ENCODE results near the gene CEP55. TPM values are rescaled to one million over a fixed set of nuclear protein-coding genes. Genes with fewer than 3 reads are reported as not detected.
A peak's percentile ranks its signal among the peaks of the same experiment; 100 is the strongest.
"Not testable (repeated sequence)": the region's sequence is repeated elsewhere in the genome, so short reads cannot be mapped to it uniquely, and the experiment has no call there.

Gene CEP55
- polyA plus RNA-seq, 1 experiment: 16.3 TPM

GRCh38 chr10:93465806-93466675 is 30.4 kb upstream of the CEP55 start:
- Histone ChIP-seq H3K9me3 (ENCODE audit: control insufficient read depth, insufficient read depth, low read length) (no peaks in the 10 kb centered on the region), H3K27ac (ENCODE audit: low read depth, low read length) (peak overlapping the region; percentile 97), H3K4me3 (ENCODE audit: low read depth, low read length) (no peak overlapping the region), H3K27me3 (ENCODE audit: control insufficient read depth, insufficient read depth, low read length) (no peaks in the 10 kb centered on the region)
- TF ChIP-seq, protein P1, sequence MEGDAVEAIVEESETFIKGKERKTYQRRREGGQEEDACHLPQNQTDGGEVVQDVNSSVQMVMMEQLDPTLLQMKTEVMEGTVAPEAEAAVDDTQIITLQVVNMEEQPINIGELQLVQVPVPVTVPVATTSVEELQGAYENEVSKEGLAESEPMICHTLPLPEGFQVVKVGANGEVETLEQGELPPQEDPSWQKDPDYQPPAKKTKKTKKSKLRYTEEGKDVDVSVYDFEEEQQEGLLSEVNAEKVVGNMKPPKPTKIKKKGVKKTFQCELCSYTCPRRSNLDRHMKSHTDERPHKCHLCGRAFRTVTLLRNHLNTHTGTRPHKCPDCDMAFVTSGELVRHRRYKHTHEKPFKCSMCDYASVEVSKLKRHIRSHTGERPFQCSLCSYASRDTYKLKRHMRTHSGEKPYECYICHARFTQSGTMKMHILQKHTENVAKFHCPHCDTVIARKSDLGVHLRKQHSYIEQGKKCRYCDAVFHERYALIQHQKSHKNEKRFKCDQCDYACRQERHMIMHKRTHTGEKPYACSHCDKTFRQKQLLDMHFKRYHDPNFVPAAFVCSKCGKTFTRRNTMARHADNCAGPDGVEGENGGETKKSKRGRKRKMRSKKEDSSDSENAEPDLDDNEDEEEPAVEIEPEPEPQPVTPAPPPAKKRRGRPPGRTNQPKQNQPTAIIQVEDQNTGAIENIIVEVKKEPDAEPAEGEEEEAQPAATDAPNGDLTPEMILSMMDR (IDR thresholded peaks at IDR 0.05; ENCODE audit: low read depth, low read length): no peak
- DNase-seq (ENCODE audit: low read depth, low spot score): no peak
- POLR2A ChIA-PET: interaction anchor here (0.5 to 1.7 kb wide), 9 partner anchors 9 to 83 kb away, joined by 3 to 16 read pairs (median 8); partner anchors contain the start of gene MYOF
- CTCF ChIA-PET: interaction anchor here (1.9 to 2.9 kb wide), 2 partner anchors 15 to 90 kb away, joined by 10 to 13 read pairs; partner anchors contain the start of gene MYOF

- not testable (repeated sequence) for DNase-seq (ENCODE audit: low read depth, low spot score); H3K27me3 ChIP-seq (ENCODE audit: control insufficient read depth, insufficient read depth, low read length); H3K9me3 ChIP-seq (ENCODE audit: control insufficient read depth, insufficient read depth, low read length); H3K4me3 ChIP-seq (ENCODE audit: low read depth, low read length)
- H3K27ac ChIP-seq (ENCODE audit: low read depth, low read length): peak overlapping the region; percentile 92
- ChIA-PET CTCF (interaction anchor here (1.2 to 2.2 kb wide), 3 partner anchors 9 to 91 kb away, joined by 3 to 10 read pairs (median 9); partner anchors contain the start of gene MYOF), POLR2A (interaction anchor here (1.5 to 3.0 kb wide), 3 partner anchors 9 to 30 kb away, joined by 4 to 35 read pairs (median 12); no protein-coding TSS in a partner anchor)
These were observed 28.8 kb upstream of the CEP55 start for GRCh38 chr10:93467635-93468034.

DNA sequence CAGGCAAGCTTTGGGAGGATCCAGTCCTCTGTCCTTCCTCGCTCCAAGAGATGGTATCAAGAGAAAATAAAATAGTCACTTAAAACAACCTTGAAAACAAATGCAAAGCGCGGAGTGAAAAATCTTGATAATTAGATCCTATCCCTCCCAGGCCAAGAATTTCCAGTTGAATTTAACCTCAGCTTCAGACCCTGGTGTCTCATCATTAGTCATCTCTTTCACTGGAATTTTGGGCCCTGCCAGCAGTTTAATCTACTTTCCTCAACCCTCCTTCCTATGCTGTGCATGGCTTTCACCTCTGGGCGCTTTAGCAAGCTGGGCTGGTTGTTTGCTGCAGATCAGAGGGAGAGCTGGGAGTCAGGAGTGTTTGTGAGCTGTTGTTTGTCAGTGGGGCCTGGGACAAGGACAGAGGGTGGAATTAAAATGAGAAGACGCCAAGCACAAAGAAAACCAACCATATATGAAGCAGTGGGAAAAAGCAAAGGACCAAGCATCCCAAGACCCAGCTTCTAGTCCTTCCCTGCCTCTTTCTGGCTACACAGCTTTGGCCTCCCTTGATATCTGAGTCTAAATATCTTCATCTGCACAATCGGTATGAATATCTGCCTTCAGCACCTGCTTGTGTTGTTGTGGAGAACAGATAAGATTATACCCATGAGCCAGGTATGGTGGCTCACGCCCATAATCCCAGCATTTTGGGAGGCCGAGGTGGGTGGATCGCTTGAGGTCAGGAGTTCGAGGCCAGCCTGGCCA is 27.8 kb upstream of the CEP55 start:
- Histone ChIP-seq H3K27me3 (ENCODE audit: control insufficient read depth, insufficient read depth, low read length) (no peaks in the 10 kb centered on the region), H3K9me3 (ENCODE audit: control insufficient read depth, insufficient read depth, low read length) (no peaks in the 10 kb centered on the region), H3K27ac (ENCODE audit: low read depth, low read length) (peak overlapping the region; percentile 92), H3K4me3 (ENCODE audit: low read depth, low read length) (peak overlapping the region; percentile 20)
- TF ChIP-seq, protein P1 (IDR thresholded peaks at IDR 0.05; ENCODE audit: low read depth, low read length): peak; percentile 30; the same call in 1 of the 2 replicates
- CTCF ChIA-PET: interaction anchor here (0.8 to 2.2 kb wide), 6 partner anchors 10 to 116 kb away, joined by 3 to 10 read pairs (median 3); partner anchors contain the start of gene MYOF
- POLR2A ChIA-PET: interaction anchor here (0.6 to 3.0 kb wide), 7 partner anchors 10 to 42 kb away, joined by 3 to 35 read pairs (median 5); partner anchors contain the start of gene MYOF
- DNase-seq (ENCODE audit: low read depth, low spot score): peak; percentile 79

DNA sequence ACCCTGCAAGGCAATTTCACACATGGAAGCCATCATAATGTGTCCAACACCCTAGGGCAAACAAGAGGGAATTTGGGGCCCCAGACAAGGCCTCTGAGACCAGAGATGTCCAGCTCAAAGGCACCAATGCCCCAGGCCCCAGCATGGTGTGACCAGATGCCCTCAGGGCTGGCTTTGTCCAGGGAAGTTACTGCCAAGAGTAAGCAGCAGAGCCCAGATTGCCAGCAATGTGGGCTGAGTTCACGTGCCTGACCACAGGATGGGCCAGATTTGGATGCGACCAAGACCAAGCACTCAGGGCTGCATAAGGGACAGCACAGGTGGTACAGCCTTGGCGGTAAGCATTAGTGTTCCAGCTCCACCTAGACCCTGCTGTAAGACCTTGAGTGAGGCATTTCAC is 27.0 kb upstream of the CEP55 start:
- H3K27ac ChIP-seq (ENCODE audit: low read depth, low read length): peak overlapping the region; percentile 92
- H3K9me3 ChIP-seq (ENCODE audit: control insufficient read depth, insufficient read depth, low read length): no peaks in the 10 kb centered on the region
- no peak for DNase-seq (ENCODE audit: low read depth, low spot score)
- H3K27me3 ChIP-seq (ENCODE audit: control insufficient read depth, insufficient read depth, low read length): no peaks in the 10 kb centered on the region
- POLR2A ChIA-PET: interaction anchor here (0.6 to 3.0 kb wide), 4 partner anchors 11 to 39 kb away, joined by 3 to 35 read pairs (median 8); no protein-coding TSS in a partner anchor
- CTCF ChIA-PET: interaction anchor here (0.8 to 4.6 kb wide), 5 partner anchors 11 to 93 kb away, joined by 3 to 29 read pairs (median 9); partner anchors contain the start of gene MYOF
- TF ChIP-seq, protein P1 (IDR thresholded peaks at IDR 0.05; ENCODE audit: low read depth, low read length): no peak
- H3K4me3 ChIP-seq (ENCODE audit: low read depth, low read length): no peak overlapping the region

DNA sequence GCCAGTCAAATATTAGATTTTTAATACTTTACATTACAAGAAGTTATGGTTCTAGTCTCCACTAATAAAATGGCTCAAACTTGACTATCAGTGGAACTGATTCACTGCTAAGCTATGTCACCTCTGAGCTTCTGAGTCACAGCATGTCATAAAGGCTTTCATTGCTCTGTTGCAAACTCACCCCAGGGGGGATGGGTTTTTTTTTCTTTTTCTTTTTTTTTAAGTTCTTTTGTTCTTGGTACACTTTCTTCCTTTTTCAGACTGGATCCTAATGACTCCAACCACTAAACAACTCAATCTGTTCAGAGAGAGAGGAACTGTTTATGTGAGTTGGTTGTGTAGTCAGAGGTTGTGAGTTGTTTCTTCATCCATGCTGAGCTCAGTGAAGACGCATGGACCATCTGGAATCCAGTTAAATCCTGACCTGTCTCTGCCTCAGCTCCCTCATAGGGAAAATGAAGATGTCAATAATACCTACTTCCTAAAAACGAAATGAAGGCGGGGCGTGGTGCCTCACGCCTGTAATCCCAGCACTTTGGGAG is 25.2 kb upstream of the CEP55 start:
- TF ChIP-seq, protein P1 (IDR thresholded peaks at IDR 0.05; ENCODE audit: low read depth, low read length): no peak
- peak; percentile 88 for DNase-seq (ENCODE audit: low read depth, low spot score)
- H3K4me3 ChIP-seq (ENCODE audit: low read depth, low read length): no peak overlapping the region
- H3K27ac ChIP-seq (ENCODE audit: low read depth, low read length): peak overlapping the region; percentile 99
- no peaks in the 10 kb centered on the region for H3K9me3 ChIP-seq (ENCODE audit: control insufficient read depth, insufficient read depth, low read length)
- POLR2A ChIA-PET: interaction anchor here (0.6 to 1.9 kb wide), 11 partner anchors 9 to 94 kb away, joined by 3 to 26 read pairs (median 7); partner anchors contain the start of gene MYOF
- CTCF ChIA-PET: interaction anchor here (0.5 to 4.6 kb wide), 7 partner anchors 11 to 1383 kb away, joined by 3 to 29 read pairs (median 5); partner anchors contain the start of gene MYOF
- no peaks in the 10 kb centered on the region for H3K27me3 ChIP-seq (ENCODE audit: control insufficient read depth, insufficient read depth, low read length)
